ENCODE measurements around the gene KCTD11. TPM values are rescaled to one million over a fixed set of nuclear protein-coding genes. Genes with fewer than 3 reads are reported as not detected.

Gene KCTD11
- total and polyA plus RNA-seq, 2 of the 13 experiments (the other 11 are each of a cell fraction or from before 2014, with no cell fraction given) = 1.6 to 2.6 TPM

DNA sequence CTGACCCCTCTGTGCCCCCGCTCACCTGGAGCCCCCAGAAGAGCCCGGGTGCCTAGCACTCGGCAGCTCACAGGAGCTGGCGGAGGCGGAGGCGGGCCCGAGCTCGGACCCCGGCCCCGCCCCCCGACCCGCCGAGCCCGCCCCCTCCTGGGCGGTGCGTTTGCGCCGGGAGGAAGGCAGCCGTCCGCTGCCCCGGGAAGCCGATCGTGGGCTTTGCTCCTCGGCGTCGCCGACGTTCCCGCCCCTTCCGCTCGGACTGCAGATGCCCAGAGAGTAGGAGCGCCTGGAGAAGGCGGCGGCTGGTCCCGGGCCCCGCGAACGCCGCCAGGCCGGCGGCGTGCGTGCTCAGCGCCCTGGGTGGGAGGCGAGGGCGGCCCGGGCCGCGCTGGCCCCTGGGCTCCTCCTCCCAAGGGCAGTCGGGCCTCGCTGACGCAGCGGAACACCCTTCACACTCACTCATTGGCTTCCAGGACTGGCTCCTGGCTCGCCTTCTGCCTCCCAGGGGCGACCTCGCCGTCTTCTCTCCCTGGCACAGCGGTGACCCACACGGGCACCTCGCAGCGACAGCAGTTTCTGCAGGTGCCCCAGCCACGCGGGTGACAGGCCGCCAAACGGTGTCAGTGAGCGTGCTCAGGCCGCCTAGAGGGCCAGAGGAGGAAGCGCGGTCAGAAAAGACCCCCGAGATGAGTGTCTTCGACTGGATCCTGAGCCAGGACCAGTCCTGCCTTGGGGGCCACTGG is 42.7 kb downstream of the KCTD11 start, which contains the start of gene PLSCR3 (continued):
- TF ChIP-seq ZNF800 (CRISPR knock-in tag; IDR thresholded peaks at IDR 0.05) (no peak), ELF3 (CRISPR knock-in tag; IDR thresholded peaks at IDR 0.05) (no peak; the same call in 1 of the 2 replicates), ZHX2 (IDR thresholded peaks at IDR 0.05; ENCODE audit: low read depth) (no peak), ZHX2 (CRISPR knock-in tag; IDR thresholded peaks at IDR 0.05; ENCODE audit: borderline replicate concordance) (peak; percentile 55; the same call in 1 of the 2 replicates), RBFOX2 (IDR thresholded peaks at IDR 0.05; ENCODE audit: low read depth, low read length) (peak; percentile 92), GMEB2 (CRISPR knock-in tag; IDR thresholded peaks at IDR 0.05; ENCODE audit: low read depth) (no peak), NFE2L1 (CRISPR knock-in tag; IDR thresholded peaks at IDR 0.05; ENCODE audit: borderline replicate concordance) (peak; percentile 42; the same call in 1 of the 2 replicates), ZNF235 (CRISPR knock-in tag; IDR thresholded peaks at IDR 0.05; ENCODE audit: borderline replicate concordance) (no peak), ETV5 (CRISPR knock-in tag; IDR thresholded peaks at IDR 0.05; ENCODE audit: borderline replicate concordance) (peak; percentile 31), ZNF589 (CRISPR knock-in tag; conservative IDR thresholded peaks at IDR 0.05) (peak; percentile 37; the same call in 1 of the 2 replicates), ZNF746 (CRISPR knock-in tag; IDR thresholded peaks at IDR 0.05) (no peak), ZNF260 (CRISPR knock-in tag; IDR thresholded peaks at IDR 0.05; ENCODE audit: borderline replicate concordance, low read depth) (no peak)
- TF ChIP-seq, protein P1, sequence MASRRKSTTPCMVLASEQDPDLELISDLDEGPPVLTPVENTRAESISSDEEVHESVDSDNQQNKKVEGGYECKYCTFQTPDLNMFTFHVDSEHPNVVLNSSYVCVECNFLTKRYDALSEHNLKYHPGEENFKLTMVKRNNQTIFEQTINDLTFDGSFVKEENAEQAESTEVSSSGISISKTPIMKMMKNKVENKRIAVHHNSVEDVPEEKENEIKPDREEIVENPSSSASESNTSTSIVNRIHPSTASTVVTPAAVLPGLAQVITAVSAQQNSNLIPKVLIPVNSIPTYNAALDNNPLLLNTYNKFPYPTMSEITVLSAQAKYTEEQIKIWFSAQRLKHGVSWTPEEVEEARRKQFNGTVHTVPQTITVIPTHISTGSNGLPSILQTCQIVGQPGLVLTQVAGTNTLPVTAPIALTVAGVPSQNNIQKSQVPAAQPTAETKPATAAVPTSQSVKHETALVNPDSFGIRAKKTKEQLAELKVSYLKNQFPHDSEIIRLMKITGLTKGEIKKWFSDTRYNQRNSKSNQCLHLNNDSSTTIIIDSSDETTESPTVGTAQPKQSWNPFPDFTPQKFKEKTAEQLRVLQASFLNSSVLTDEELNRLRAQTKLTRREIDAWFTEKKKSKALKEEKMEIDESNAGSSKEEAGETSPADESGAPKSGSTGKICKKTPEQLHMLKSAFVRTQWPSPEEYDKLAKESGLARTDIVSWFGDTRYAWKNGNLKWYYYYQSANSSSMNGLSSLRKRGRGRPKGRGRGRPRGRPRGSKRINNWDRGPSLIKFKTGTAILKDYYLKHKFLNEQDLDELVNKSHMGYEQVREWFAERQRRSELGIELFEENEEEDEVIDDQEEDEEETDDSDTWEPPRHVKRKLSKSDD (CRISPR knock-in tag; IDR thresholded peaks at IDR 0.05; ENCODE audit: low read depth) = peak; percentile 80
- TF ChIP-seq, protein P2, sequence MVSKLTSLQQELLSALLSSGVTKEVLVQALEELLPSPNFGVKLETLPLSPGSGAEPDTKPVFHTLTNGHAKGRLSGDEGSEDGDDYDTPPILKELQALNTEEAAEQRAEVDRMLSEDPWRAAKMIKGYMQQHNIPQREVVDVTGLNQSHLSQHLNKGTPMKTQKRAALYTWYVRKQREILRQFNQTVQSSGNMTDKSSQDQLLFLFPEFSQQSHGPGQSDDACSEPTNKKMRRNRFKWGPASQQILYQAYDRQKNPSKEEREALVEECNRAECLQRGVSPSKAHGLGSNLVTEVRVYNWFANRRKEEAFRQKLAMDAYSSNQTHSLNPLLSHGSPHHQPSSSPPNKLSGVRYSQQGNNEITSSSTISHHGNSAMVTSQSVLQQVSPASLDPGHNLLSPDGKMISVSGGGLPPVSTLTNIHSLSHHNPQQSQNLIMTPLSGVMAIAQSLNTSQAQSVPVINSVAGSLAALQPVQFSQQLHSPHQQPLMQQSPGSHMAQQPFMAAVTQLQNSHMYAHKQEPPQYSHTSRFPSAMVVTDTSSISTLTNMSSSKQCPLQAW (CRISPR knock-in tag; IDR thresholded peaks at IDR 0.05) = peak; percentile 69; the same call in 1 of the 2 replicates
